Measurements from ENCODE around the gene ARHGEF4.

Gene ARHGEF4

DNA sequence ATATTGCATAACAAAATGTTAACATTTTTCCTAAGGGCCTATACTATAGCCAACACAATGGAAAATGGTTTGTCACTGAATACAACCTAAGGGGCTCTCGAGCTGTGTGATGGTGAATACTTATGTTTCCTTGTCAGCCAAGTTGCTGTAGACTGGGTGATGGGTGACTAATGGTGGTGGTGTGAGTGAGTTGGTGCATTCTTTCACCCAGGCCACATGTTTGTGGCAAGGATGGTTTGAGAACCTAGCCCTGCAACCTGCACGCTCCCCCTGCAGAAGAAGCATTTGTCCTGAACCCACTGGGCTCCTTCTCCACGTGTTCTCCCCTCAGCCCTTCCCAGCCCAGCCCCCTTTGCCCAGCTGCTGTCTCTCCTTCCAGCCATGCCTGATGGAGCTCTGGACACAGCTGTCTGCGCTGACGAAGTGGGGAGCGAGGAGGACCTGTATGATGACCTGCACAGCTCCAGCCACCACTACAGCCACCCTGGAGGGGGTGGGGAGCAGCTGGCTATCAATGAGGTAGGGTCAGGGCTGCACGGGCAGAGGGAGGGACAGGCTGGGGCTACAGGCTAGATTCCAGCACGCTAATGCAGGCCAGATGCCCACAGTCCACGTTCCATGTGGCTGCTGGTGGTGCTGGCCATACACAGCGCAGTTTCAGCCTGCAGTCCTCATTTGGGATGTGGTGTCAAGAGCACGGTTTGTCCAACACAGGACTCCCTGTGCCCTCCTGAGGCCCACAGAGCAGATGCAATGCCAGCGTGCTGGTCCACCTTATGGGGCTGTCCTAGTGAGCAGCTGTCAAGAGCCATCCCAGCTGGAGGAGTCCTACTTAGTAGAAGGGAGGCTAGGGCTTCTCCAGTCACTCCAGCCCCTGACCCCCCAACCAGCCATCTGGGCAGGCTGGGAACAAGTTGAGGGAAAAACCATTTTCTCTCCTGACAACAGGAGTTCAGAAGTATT lies 191.1 kb downstream of the ARHGEF4 start:
- no peak overlapping the region for H3K4me3 ChIP-seq (ENCODE audit: low read depth, low read length)
- DNase-seq (ENCODE audit: low read depth) = no peak

DNA sequence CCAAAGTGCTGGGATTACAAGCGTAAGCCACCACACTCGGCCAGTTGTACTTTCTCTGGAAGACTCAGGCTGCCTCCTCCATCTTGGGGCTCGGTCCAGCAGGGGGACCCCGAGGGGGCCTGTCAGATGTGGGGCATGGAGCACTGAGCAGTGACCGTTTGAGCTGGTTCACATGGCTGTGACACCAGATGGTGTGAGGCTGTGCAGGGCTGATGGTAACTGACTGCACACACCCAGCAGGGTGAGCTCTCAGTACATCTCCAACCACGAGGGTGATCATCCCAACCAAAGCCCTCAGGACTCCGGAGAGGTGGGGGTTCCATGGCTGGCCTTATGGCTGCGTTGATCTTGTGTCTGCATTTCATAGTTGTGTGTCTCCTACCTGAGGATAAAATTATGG lies 193.1 kb downstream of the ARHGEF4 start:
- DNase-seq (ENCODE audit: low read depth) = no peak

DNA sequence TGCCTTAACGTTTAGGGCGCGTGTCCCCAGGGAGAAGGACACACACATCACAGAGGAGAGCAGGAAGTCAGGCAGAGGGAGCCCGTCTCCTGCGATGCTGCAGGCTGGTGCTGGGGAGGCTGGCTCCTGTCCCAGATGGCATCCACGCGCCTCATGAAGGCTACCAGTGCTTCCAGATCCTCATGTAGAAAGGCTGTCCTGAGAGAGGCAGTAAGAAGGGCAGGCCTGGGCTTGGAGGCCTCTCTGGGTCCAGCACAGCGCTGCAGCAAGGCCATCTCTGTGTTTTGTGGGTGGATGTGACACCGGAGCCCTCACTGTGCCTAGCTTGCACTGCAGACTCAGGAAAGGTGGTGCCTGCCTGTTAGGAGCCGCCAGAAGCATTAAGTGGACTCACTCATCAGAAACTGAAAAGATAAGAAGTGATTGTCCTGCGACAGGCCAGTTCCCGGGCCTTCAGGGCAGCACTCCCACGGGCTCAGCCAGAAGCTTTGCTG lies 193.8 kb downstream of the ARHGEF4 start:
- H3K4me3 ChIP-seq (ENCODE audit: low read depth, low read length) = no peak overlapping the region
- no peak for DNase-seq (ENCODE audit: low read depth)

More for the DNA sequence above, 193.1 kb downstream of the ARHGEF4 start:
- H3K4me3 ChIP-seq (ENCODE audit: low read depth, low read length) = no peak overlapping the region

DNA sequence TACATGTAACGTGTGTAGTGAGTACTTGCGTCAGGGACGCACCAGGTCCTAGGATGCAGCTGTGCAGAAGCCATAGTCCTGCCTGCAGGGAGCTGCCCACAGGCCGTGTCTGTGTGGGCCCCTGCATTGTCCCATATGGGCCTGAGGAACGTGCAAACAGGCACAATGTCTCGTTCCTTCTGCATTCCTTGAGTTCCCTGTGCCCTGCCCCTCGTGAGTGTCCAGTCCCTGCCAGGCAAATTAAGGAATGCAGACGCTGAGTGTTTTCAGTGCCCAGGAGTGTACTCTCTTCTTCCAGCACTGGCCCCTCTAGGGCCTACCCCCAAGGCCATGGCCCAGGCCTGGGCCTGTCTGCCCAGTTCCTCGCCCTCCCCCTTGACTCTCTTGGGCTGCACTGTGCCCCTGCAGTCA lies 194.7 kb downstream of the ARHGEF4 start:
- DNase-seq (ENCODE audit: low read depth) = no peak
- H3K4me3 ChIP-seq (ENCODE audit: low read depth, low read length) = no peak overlapping the region

DNA sequence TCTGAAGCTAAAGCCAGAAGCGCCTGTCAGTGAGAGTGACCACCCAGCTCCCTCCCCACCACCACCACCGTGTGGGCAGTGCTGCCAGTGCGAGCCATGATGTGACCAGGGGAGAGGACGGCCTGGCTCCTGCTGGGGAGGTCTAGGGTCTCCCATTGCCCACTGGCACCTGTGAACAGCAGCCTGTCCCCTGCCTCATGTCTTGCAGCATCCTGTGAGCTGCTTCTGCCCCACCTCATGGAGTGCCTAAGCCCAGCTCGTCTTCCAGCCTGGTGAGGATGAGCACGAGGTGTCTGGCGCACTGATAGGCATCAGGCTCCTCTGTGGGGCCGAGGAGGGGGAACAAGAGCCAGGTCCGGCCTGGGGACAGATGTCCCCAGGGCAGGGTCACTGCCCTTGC lies 195.2 kb downstream of the ARHGEF4 start:
- no peak for DNase-seq (ENCODE audit: low read depth)
- no peak overlapping the region for H3K4me3 ChIP-seq (ENCODE audit: low read depth, low read length)

DNA sequence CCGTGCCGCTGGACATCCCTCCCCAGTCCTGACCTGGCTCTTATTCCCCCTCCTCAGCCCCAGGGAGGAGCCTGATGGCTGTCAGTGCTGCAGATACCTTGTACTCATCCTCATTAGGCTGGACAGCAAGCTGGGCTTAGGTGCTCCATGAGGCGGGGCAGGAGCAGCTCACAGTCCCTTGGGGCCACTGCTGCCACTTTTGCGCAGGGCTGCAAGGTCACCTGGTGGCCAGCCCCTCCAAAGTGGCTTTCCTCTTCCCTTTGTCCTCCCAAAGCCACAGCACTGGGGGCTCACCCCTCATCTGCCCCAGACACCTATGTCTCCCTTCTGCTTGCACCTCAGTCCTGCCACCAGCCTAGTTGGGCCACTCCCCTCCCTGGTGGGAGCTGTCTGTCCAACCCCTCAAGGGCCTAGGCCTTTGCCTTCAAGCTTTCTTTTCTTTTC lies 195.7 kb downstream of the ARHGEF4 start:
- no peak for DNase-seq (ENCODE audit: low read depth)
- no peak overlapping the region for H3K4me3 ChIP-seq (ENCODE audit: low read depth, low read length)

DNA sequence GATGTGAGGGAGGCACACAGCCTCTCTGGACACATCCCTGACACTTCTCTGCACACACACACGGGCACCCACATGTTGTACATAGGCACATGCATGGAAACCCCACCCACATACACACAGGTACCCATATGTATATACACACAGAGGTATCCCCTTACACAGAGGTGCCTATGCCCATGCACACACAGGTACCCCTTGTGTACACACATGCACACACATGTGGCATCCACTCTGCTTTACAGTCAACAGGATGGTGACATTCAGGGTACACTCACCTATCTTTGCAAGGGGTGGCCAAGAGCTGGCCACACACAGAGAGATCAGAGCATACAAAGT lies 197.0 kb downstream of the ARHGEF4 start:
- no peak overlapping the region for H3K4me3 ChIP-seq (ENCODE audit: low read depth, low read length)
- DNase-seq (ENCODE audit: low read depth) = no peak

DNA sequence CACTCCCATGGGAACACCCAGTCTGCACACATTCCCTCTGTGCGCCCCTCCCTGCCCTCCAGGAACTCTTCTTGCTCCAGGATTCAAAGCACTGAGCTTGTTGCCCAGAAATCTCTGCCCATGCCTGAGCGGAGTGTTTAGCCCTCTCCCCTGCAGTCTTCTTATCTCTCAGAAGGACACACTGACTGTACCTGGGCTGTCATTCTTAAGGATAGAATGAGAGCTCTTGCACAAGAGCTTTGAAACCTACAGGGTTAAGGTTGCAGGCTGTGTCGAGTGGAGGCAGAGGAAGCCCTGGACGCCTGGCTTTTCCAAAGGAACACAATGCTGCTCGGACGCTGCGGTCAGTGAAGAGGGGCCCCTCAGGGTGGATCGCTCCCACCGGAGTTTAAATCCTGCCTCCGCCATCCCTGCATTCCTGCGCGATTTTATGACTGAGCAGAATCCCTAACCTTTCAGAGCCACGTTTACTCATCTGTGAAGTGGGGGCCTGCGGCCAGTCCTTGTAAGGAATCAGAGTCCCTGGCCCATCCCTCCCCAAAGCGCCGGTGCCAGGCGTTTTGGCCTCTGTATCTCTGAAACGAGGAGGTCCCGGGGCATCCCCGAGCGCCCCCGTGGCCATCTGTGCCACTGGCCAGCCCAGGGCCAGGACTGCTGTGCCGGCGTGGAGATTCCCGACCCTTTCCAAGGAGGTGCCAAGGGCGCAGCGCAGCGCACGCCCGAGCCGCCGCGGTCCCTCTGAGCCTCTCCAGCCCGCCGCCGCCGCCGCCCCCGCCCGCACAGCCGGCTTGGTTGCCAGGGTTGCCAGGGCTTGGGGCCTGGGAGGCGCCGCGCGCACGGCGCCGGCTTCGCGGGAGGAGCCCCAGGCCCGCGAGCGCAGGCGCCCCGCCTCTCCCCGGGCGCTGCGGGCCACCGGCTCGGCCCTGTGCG lies 197.7 kb downstream of the ARHGEF4 start:
- peak overlapping the region; percentile 50 for H3K4me3 ChIP-seq (ENCODE audit: low read depth, low read length)
- no peak for DNase-seq (ENCODE audit: low read depth)

DNA sequence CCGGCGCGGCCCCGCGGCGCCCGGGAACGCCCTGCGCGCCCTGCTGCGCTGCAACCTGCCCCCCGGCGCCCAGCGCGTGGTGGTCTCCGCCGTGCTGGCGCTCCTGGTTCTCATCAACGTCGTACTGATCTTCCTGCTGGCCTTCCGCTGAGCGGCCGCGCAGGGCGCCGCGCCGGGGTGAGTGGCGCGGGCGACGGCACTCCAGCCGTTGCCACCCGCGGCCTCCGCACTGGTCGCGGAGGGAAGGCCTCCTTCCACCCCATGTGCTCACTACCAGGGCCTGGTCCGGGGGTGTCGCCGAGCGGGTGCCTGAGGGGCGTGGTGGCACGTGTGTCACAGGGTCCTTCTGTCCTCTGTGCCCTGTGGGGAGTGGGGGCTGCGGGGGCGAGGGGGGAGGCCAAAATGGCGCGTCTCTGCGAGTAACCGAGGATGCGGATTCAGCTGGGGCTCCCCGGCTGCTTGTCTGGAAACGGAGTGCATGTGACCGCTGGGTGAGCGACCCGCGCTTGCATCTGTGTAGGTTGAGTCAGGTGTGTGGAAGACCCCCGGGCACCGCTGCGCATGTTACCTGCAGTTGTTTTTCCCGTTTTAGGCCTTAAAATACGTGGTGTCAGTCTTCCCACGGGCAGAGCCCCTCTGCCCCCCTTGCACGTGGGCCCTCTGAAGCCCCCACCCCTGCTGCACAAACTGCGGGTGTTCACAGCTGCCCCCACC lies 198.6 kb downstream of the ARHGEF4 start:
- H3K4me3 ChIP-seq (ENCODE audit: low read depth, low read length) = peak overlapping the region; percentile 51
- DNase-seq (ENCODE audit: low read depth) = no peak

DNA sequence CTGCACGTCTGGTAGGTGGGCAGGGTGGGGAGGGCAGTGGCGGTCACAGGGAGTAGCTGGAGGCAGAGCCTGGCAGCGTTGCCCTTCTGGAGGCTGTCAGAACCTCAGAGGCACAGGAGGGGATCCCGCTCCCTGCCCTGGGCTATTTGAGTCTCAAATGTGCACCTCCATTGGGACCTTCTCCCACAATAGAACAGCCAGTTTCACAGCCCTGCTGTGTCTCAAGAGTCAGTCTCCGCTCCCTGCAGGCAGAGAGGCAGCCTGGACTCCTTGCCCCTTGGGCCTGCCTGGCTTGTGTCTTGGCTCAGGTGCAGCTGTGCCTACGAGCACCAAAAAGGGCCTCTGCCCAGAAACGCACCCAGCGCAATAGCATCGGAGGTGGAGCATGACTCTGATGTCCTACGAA lies 199.1 kb downstream of the ARHGEF4 start:
- peak overlapping the region; percentile 51 for H3K4me3 ChIP-seq (ENCODE audit: low read depth, low read length)
- DNase-seq (ENCODE audit: low read depth) = no peak

DNA sequence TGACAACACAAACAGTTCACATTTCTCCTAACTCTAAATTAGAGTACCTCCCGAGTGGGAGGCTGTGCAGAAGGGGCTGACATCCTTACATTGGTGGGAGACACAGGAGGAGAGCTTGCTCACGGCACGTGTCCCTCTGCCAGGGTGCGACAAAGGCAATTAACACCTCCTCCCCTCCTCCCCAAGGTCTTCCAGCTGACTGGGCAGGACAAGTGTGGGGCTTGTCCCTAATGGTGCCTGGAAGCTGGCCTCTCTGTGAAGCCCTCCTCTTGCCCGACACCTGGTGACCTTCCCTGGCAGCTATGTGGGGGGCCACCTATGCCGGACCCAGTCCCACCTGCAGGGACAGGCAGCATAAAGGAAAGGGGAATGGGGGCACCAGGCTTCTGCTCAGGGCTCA lies 199.6 kb downstream of the ARHGEF4 start:
- no peak overlapping the region for H3K4me3 ChIP-seq (ENCODE audit: low read depth, low read length)

DNA sequence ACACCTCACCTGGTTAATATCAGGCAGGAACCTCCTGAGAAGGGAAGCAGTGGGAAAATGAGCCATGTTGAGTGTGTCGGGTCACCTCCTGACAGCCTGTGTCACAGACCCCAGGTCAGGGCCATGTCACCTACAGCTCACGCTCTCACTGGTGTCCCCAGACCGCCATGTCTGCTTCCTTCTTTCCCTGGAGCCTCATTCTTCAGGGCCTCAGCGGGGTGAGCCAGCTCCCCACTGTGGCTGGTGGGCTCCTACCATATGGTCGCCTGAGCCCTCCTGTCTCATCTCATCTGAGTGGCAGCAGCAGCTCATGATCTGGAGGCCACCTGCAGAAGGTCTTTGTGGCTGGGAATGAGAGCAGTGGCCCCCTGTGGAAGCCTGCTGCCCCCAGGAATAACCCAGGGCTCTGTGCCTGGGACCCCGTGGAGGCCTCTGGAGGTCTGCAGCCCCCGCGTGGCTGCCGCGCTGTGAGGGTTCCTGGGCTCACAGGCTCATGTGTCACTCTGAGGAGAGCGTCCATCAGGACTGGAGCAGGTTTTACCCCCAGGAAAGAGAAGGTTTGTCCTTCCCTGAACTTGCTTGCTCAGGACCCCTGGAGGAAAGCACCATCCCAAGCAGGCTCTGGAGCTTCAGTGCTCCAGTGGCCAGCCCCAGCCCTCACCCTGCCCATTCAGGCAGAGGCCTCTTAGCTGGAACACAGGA lies 200.1 kb downstream of the ARHGEF4 start:
- no peak for DNase-seq (ENCODE audit: low read depth)
- H3K4me3 ChIP-seq (ENCODE audit: low read depth, low read length) = no peak overlapping the region

More for the DNA sequence above, 199.6 kb downstream of the ARHGEF4 start:
- DNase-seq (ENCODE audit: low read depth) = no peak

DNA sequence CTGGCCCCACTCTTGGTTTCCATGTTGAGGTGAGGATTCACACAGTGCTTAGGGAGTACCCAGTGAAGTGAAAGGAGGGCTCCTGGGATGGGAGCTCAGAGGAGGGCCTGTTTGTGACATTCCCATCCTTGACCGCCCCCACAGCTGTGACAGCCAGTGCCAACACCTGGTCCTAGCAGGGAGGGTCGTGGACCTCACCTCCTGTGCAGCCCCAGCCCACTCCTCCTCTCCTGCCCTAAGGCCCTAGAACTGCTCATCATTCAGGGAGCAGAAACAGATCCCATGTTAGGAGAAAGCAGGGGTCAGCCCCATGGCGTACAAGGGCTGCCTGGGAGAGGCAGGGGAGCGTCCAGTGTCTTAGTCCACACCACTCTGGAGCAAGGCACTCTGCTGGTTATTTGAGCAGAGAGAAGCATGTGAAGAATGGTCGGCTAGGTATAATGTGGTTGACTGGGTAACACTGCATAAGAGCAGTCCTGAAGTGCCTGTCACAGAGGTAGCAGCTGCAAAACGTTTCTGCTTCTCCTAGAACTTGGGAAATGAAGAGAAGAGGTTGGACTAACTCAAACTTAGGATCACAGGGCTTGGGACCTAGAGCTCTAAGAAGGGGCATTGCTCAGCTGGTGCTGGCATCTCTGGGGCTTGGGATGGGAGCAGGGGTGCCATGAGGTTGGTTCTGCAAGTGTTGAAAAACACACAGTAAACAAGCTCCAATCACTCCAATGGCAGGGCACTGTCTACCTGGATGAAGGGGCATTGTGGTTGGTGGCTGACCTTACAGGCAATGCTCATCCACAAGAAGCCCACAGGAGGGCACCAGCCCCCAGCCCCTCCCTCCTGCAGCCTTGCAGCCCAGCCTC lies 200.9 kb downstream of the ARHGEF4 start:
- no peak for DNase-seq (ENCODE audit: low read depth)
- H3K4me3 ChIP-seq (ENCODE audit: low read depth, low read length) = no peak overlapping the region

DNA sequence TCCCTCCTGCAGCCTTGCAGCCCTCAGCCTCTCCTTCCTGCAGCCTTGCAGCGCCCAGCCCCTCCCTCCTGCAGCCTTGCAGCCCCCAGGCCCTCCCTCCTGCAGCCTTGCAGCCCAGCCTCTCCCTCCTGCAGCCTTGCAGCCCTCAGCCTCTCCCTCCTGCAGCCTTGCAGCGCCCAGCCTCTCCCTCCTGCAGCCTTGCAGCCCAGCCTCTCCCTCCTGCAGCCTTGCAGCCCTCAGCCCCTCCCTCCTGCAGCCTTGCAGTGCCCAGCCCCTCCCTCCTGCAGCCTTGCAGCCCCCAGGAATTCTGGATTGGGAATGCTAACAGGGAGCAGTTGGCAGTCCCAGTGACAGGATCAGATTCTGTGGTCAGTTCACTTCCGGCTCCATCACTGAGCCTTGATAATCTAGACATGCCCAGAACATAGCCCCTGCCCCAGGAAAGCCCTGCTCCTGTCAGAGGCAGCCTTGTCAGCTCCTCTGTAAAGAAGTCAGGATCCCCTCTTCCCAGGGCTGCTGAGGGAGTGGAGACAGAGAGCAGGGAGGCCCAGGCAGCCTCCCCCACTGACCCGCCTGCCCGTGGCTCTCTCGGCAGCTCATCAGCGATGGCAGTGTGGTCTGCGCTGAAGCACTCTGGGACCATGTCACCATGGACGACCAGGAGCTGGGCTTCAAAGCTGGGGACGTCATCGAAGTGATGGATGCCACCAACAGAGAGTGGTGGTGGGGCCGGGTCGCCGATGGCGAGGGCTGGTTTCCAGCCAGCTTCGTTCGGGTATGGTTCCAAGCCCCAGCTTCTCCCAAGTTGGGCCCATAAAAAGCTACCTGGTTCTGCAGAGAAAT lies 201.8 kb downstream of the ARHGEF4 start:
- no peak overlapping the region for H3K4me3 ChIP-seq (ENCODE audit: low read depth, low read length)
- DNase-seq (ENCODE audit: low read depth) = no peak

DNA sequence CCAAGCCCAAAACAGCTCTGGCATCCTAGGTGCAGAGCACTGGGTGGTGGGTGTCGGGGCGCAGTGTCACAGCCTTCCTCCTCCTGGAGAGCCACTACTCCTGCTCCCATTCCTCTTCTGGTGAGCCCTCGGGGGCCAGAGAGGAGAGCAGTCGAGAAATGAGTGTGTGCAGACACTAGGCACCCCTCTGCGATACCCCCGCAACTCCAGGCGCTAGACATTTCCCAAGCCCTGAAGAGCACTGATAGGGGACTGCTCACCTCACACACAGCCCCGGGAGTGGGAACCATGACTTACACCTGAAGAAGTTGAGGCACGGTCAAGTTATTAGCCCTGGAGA lies 202.4 kb downstream of the ARHGEF4 start:
- no peak for DNase-seq (ENCODE audit: low read depth)
- no peak overlapping the region for H3K4me3 ChIP-seq (ENCODE audit: low read depth, low read length)

DNA sequence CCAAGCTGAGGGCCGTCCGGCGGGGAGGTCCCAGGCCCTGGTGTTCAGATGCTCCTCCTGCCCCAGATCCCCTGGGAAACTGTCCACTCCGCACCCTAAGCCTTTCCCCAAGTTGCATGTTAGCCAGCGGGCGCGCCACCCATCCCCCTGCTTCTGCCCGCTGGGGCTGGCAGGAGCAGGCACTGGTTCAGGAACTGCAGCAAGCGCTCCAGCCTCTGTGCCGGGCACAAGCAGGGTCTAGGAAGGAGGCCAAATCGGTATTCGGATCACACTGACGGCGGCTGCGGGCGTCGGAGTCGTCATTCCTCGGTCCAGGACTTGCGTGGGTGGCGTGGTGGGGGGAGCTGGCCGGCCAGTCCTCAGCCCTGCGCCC lies 202.8 kb downstream of the ARHGEF4 start:
- no peak overlapping the region for H3K4me3 ChIP-seq (ENCODE audit: low read depth, low read length)
- no peak for DNase-seq (ENCODE audit: low read depth)

DNA sequence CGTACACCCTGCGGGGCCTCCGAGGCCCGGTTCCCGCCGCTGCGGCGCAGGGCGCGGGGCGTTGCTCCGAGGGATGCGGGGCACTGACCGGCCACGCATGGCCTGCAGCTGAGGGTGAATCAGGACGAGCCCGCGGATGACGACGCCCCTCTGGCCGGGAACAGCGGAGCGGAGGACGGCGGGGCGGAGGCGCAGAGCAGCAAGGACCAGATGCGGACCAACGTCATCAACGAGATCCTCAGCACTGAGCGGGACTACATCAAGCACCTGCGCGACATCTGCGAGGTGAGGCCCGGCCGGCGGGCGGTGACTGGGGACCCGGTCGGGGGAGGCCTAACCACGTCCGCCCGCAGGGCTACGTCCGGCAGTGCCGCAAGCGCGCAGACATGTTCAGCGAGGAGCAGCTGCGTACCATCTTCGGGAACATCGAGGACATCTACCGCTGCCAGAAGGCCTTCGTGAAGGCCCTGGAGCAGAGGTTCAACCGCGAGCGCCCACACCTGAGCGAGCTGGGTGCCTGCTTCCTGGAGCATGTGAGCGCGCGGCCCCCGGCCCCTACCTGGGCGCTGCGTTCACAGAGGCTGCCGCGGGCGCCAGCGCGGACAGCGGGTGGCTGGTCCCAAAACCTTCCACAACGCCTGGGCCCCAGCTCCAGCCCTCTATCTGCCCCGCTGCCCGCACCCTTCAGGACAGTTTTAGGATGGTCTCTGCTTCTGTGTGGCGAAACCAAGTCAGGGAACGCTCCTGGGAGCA lies 203.4 kb downstream of the ARHGEF4 start:
- peak overlapping the region; percentile 3 for H3K4me3 ChIP-seq (ENCODE audit: low read depth, low read length)
- no peak for DNase-seq (ENCODE audit: low read depth)
